Fibroblast of skin of scalp (primary cell): ENCODE measurements around the gene ADM5.

Experiments
- DNase-seq: peaks from one replicate; pipeline ENCODE4 v3.0.0-alpha.2; 2013

Gene ADM5

DNA sequence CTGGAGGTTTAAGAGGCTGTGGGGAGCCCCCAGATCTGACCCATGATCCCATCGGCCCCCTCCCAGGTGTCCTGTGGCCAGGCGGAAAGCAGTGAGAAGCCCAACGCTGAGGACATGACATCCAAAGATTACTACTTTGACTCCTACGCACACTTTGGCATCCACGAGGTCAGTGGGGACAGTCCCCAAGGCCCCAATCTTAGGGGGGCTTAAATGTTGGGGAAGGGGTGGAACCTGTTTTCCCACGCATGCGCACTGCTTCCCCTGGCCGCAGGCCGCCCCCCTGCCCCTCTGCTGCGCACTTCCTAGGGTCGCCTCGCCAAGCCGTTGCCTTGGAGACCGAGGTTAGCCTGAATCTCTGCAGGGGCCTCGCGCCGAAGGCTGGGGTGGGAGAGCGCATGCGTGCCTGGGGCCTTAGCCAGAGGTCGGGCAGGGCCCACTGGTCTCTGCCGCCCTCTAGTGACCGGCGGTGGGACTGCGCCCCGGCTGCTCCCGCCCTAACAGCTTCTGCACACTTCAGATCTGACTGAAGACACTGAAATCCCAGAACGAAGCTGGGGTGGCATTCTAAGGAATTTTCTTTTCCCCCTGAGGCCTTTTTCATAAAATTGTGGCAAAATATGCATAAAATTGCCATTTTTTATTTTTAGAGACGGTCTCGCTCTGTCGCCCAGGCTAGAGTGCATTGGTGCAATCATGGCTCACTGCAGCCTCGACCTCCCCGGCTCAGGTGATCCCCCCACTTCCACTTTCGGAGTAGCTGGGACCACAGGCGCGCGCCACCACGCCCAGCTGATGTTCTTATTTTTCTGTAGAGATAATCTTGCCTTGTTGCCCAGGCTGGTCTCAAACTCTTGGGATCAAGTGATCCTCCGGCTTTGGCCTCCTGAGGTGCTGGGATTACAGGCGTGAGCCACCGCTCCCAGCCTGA, 8.7 kb upstream of the ADM5 start:
- DNase-seq, result peak; percentile 83

DNA sequence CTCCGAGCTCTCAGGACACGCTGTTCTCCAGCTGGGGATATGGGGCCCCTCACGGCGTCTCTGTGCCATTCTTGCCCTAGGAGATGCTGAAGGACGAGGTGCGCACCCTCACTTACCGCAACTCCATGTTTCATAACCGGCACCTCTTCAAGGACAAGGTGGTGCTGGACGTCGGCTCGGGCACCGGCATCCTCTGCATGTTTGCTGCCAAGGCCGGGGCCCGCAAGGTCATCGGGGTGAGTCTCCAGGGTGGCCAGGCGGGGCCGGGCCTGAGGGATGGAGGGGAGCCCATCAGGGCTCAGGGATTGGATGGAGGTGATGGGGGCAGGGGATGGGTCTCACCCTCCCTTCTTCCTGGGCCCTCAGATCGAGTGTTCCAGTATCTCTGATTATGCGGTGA, 7.6 kb upstream of the ADM5 start:
- no peak for DNase-seq

DNA sequence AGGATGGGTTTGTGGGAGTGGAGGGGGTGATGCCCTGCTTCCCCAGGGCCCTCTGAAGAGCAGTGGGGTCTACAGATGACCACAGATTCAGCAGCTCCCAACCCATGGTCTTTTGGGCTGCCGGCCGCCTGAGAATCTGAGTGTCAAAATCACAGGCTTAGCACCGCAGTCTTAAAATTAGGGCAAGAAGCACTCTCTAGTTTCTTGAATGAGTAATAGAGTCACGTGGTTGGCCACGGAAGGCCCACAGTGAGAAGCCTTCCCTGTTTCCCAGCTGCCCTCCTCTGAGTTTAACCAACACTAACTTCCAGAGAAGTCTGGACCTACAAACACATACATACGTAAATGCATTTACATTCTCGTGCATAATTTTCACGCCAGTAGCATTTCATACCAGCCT, 7.1 kb upstream of the ADM5 start:
- no peak for DNase-seq

DNA sequence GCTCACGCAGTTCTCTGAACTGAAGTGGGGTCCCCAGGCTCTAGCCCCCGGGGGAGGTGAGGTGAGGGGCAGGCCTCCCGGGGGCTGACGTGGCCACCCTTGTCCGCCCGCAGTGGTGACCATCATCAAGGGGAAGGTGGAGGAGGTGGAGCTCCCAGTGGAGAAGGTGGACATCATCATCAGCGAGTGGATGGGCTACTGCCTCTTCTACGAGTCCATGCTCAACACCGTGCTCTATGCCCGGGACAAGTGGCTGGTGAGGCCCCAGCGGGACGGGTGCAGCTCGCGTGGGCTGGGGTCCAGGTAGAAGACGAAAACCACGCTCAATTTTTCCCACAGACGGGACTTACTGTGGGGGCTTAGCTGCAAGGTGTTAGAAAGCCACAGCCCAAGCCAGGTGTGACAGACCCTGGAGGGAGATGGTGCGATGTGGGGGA, 5.6 kb upstream of the ADM5 start:
- no peak for DNase-seq

DNA sequence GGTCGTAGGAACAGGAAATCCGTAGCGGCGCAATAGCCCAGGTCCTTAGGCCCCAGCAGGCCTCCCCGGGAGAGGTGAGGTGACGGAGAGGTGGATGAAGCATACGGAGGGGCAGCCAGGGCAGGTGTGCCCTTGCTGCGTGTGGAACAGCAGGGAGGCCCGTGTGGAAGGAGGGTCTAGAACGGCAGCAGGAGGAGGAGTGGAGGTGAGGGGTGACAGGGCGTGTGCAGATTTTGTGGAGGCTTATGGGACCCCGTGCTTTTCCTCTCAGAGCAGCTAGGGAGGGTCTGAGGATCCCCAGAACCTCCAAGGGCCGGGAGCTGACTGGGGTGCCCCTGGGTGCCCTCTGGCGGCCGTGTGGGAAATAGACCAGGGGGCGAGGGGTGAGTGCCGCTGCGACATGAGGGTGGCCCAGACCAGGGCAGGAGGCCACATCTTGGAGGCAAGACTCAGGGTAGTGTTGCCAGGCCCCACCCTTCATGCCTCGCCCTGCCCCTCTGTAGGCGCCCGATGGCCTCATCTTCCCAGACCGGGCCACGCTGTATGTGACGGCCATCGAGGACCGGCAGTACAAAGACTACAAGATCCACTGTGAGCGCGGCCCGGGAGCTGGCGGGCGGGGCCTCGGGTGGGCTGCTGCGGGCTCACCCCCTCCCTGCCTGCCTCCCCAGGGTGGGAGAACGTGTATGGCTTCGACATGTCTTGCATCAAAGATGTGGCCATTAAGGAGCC, 5.0 kb upstream of the ADM5 start:
- DNase-seq, result no peak

DNA sequence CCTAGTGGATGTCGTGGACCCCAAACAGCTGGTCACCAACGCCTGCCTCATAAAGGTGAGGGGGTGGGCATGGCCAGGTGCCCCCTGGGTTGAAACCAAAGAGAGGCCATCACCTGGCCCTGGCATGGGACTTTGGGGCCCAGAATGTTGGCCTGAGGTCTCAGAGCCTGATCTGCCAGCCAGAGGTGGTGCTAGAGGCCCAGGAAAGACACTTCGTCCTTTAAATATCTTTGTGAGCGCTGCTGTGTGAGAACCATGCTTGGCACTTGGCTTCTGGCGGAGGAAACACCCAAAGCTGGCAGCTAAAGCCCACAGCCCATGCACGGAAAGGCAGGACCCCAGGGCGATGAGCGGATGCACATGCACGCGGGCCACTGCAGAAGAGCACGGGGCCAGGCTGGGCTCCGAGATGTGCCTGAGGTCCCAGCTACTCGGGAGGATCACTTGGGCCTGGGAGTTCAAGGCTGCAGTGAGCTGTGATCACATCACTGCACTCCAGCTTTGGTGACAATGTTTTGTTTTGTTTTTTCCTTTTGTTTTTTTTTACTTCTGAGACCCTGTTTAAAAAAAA, 4.3 kb upstream of the ADM5 start:
- no peak for DNase-seq

DNA sequence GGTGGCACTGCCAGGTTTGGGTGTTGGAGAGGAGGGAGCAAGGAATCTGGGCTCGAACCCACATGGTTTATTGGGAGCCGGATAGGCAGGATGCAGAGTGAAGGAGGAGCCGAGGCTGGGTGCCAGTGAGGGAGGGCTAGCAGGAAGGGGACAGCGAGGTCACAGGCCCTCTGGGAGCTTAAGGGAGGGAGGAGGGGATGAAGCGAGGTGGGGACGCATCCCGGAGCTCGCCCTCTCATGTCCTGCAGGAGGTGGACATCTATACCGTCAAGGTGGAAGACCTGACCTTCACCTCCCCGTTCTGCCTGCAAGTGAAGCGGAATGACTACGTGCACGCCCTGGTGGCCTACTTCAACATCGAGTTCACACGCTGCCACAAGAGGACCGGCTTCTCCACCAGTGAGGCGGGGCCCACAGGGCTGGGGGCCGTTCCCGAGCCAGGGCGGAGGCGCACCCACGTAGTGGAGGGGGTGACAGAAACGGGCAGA, 3.5 kb upstream of the ADM5 start:
- DNase-seq, result no peak

DNA sequence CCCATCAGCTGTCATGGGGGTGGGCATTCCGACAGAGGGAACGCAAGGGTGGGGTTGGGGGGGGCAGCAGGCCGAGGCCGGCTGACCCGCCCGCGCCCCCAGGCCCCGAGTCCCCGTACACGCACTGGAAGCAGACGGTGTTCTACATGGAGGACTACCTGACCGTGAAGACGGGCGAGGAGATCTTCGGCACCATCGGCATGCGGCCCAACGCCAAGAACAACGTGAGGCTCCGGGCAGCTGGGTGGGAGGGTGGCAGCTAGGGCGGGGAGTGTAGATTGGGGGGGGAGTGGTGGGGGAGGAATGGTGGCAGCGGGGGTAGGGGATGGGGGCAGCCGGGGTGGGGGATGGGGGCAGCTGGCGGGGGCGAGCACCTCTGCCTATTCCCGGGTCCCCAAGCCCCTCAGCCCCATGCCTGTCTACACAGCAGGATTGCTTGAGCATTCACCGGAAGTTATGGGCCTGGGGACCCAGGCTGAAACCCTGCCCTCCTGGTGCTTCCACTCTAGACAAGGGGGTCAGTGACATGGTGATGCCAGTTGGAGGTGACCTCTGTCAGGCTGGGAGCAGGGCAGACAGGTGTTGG, 2.8 kb upstream of the ADM5 start:
- no peak for DNase-seq

DNA sequence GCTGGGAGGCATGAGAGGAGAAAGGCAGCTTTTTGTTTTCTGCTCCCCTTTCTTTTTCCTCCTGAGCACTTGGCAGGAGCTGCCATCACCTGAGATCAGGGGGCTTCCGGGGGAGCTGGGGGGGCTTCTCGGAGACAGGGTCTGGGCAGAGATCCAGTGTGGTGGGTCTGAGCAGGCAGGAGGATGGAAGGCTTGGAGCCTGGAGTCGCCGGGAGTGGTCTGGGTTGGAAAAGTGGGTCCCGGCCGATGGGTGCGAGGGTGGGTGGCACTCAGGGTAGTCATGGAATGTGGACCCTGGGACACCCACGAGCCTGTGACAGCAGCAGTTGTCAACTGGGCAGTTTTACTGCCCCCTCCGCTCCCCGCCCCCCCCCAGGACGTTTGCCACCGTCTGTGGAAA, 2.2 kb upstream of the ADM5 start:
- no peak for DNase-seq

DNA sequence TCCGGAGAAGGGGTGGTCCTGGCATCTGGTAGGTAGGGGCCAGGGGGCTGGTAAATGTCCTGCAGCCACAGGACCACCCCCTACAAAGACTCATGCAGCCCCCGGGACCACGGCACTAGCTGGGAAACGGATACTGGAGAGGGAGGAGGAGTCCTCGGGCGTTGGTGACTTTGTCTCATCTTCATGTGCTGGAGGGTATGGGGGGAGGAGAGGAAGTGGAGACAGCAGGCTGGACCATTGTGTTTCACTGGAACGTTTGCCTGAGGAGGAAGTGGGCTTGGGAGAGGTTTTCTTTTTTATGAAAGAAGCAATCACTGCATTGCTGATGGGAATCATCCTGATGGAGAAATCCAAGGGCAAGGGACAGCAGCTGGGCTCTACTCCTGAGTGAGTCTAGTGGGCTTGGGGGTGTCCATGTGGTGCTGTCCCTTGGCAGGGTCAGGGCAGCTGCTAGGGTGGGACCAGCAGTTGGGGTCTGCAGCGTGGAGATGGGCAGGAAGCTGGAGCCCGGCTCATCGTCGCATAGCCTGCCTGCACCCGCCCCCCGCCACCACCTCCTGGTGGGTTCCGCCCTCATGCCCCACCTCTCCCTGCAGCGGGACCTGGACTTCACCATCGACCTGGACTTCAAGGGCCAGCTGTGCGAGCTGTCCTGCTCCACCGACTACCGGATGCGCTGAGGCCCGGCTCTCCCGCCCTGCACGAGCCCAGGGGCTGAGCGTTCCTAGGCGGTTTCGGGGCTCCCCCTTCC, 1.7 kb upstream of the ADM5 start:
- DNase-seq, result no peak

DNA sequence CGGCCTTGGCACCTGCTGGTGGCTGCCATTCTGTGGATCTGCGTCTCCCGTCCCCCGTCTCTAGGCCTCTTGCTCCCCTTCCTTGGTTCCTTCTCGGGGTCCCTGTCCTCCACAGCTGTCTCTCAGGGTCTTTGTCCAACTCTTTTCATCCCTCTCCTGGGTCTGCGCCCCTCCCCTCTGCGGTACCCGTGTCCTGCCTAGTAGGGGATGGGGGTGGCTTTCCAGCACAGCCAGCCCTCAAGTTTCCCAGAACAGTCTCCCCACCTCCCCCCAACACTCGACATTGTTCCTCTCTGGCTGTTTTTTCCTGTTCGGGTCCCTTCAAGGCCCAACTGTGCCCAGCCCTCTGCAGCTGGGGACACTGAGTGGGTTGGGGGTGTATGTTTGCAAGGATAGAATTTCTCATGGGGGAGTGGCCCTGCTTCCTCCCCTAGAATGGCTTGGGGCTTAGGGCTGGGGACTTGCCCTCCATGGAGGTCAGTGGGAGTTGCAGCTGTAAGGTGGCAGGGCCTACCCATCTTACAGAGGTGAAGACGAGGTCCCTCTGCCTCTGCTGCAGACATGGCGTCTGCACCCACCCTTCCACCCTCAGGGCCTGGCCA, 762 bp upstream of the ADM5 start:
- DNase-seq, result no peak

DNA sequence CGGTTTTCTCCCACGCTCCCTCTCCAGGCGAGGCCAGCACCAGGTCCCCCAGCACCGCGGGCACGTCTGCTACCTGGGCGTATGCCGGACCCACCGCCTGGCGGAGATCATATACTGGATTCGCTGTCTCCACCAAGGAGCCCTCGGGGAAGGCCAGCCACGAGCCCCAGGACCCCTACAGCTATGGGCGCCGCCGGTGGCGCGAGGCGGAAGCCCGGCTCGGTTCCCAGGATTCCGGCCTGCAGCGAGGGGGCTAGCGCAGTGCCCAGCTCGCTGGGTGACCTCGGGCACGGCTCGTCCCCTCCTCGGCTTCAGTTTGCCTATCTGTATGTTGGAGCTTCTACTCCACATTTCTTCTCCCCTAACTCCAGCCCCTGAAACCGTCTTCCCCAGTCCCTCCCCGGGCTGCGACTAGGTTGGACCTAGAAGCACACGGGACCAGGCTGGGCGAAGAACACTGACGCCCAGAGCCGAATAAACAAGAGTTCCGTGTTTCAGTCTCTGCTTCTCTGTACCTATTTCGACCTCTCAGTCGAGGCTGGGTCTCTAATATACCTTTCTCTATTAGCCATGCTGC, 773 bp downstream of the ADM5 start:
- DNase-seq, result no peak

DNA sequence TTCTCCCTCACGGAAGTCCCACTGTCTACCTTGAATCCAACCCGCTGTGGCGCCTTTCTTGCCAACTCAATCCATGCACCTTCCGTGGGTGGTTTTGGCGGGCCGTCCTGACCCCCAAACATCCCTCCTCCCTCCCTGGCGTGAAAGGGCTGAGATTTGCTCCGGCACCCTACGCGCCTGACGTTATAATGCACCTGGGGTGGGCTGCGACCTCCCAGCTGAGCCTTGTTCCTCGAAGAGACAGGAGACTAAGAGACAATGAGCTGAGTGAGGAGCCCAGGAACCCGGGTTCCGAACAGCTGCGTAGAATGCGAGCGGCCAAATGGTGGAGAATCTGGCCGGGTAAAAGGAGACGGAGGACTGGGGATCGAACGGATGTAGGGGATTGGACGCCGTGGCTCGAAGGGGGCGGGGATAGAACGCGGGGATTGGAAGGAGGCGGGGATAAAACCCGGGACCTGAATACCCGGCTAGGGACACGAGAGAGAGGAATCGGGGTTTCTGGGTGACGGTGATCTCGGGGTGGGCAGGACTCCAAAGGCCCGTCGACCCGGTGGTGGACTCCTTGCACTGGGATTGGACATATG, 1.4 kb downstream of the ADM5 start, which contains the start of gene CPT1C:
CPT1C (plus strand) TSS at position 461 of the 587 bp plus-strand sequence. CDS start 1,137 bp downstream, outside the sequence.
- DNase-seq, result peak; percentile 83

DNA sequence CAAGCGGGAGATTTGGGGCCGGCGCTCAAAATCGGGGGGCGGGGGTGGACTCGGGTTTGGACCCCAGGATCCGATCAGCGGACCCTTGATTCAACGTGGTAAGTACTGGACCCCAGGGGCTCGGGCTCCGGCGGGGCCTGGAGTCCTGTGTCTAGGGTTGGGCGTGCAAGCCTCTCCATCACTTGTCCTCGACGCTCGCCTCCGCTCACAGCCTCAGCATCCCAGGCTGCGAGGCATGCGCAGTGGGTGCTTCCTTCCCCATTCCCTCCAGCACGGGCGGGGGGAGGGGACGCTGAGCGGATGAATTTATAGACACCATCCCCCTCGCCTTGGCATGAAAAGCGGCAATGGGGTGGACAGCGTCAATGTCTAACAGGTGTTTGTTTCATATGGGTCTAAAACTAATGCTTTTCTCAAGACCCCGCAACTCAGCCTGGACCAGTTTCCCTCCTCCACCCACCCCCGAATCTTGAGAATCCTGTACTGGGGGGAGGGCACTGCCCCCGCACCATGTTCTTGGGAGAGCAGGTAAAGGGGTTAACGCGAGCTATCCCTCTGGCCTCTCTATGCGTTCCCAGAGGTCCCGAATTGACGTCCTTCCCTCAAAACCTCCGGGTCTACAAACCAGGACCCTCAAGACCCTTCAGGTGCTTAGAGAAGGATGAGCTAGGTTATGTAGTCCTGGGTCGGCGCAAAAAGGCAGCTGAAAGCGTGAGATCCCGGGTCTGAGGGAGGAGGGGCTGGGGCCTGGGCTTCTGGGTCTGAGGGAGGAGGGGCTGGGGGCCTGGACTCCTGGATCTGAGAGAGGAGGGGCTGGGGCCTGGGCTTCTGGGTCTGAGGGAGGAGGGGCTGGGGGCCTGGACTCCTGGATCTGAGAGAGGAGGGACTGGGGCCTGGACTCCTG, 2.1 kb downstream of the ADM5 start:
- DNase-seq, result peak; percentile 85

DNA sequence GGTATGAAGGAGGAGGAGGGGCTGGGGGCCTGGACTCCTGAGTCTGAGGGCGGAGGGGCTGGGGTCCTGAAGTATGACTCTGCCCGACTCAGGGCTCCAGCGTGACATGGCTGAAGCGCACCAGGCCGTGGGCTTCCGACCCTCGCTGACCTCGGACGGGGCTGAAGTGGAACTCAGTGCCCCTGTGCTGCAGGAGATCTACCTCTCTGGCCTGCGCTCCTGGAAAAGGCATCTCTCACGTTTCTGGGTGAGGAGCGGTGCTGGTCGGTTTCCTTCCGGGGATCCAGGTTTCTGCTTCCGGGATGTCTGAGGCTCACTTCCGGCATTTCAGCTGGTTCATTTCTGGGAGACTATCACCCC, 2.7 kb downstream of the ADM5 start:
- DNase-seq, result no peak

DNA sequence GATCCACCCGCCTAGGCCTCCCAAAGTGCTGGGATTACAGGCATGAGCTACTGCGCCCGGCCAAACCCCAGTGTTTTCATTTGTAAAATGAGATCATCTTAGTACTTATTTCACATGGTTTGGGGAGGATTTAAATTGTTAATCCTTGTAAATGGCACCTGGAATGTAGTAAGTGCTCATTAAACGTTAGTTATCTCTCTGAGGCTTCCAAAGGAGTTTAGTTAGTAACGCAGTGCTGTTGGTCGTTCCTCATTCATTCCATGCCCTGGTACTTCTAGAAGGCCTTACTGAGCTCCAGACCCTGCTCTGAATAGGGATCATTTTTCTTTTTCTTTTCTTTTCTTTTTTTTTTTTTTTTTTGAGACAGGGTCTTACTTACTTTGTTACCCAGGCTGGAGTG, 6.7 kb downstream of the ADM5 start:
- no peak for DNase-seq

DNA sequence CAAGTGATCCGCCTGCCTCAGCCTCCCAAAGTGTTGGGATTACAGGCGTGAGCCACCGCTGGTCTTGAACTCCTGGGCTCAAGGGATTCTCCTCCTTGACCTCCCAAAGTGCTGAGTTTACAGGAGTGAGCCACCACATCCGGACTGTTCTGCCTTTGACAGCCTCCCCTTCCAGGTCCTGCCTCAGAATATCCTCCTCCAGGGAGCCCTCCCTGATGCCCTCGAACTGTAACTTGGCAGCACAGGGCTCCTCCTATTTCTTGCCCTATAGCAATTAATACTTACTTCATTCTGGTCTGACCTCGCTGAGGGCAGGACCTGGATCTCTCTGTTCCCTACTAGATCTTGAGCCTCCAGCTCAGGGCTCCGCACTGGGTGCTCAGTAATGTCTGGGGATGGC, 7.5 kb downstream of the ADM5 start:
- DNase-seq, result no peak

DNA sequence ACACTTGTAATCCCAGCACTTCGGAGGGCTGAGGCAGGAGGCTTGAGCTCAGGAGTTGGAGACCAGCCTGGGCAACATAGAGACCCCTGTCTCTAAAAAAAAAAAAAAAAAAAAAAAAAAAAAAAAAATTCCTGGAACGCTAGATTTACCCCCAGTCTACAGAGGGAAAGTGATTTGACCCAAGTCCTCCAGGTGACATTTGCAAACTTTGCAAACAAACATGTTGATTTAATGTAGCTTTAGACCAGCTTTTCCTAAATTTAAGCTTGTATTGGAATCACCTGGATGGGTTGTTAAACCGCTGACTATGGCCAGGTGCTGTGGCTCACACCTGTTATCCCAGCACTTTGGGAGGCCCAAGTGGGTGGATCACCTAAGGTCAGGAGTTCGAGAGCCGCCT, 10.0 kb downstream of the ADM5 start:
- DNase-seq, result no peak

DNA sequence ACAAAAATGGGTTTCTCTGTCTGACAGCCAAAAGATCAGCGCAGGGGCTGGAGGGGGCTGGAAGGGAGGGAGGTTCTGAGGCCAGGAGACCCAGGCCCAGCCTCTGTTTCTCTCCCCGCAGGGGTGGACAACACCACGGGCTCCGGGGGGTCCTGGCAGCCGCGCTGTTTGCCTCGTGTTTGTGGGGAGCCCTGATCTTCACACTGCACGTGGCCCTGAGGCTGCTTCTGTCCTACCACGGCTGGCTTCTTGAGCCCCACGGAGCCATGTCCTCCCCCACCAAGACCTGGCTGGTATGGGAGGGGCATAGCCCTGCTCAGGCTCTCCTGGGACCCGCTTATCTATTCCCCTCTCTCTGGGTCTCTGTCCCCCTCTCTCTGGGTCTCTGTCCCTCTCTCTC, 11.2 kb downstream of the ADM5 start:
- DNase-seq, result no peak

DNA sequence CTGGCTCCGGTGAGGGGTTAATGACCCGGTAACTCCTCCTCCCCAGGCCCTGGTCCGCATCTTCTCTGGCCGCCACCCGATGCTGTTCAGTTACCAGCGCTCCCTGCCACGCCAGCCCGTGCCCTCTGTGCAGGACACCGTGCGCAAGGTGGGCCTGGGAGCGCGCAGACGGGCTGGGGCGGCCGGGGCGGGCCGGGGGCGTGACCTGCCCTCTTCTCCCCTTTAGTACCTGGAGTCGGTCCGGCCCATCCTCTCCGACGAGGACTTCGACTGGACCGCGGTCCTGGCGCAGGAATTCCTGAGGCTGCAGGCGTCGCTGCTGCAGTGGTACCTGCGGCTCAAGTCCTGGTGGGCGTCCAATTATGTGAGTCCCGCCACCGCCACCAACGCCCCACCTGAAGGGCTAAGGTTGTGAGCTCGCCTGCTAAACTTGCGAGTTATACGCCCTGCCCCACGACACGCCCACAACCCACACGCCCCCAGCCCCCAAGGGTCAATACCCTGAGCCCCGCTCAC, 11.9 kb downstream of the ADM5 start:
- DNase-seq, result no peak
